HepG2 (cell line): ENCODE measurements around the gene SEC24D. TPM values are rescaled to one million over a fixed set of nuclear protein-coding genes. Genes with fewer than 3 reads are reported as not detected.

ENCODE experiments used
- ATAC-seq: fragments of 200-7000 bp; cut with Tn5 transposase; 3 replicates; pipeline ENCODE4 v1.9.1; 2020; ENCODE audit warnings: mild to moderate bottlenecking, moderate library complexity
- BruUV-seq: library from RNA; stranded (reverse); fragments of 400-500 nt; replicated peaks from 2 replicates; lab custom pipeline; 2021; lab: Mats Ljungman, UMichigan
- CTCF ChIA-PET: fragments of 300-600 bp; formaldehyde crosslinking; extraction: SDS; loops from one replicate; lab custom pipeline; 2021; ENCODE audit warnings: low total read pairs, inconsistent platforms, low intra/inter-chr PET ratio; lab: Yijun Ruan, JAX
- POLR2A ChIA-PET: fragments of 350-600 bp; sonication (Branson Sonifier 250); formaldehyde crosslinking; loops from one replicate; lab custom pipeline; 2020; ENCODE audit warnings: antibody characterized with exemption, inconsistent platforms; lab: Yijun Ruan, JAX
- DNase-seq: peaks from one replicate; pipeline ENCODE4 v3.0.0-alpha.2; 2015; ENCODE audit warnings: low spot score
- FAIRE-seq: peaks from 3 replicates; lab custom pipeline; 2011; peaks lifted over from hg19 to GRCh38; lab: Jason Lieb, UNC
- H2AFZ ChIP-seq: one replicate; pipeline ENCODE4 v1.6.1; 2011; ENCODE audit warnings: low read length, inconsistent platforms
- H3K27ac ChIP-seq: fragments of 300-600 bp; 3 replicates; pipeline ENCODE4 v1.8.0; 2011; ENCODE audit warnings: mixed run types, mild to moderate bottlenecking, mixed read lengths, low read length, inconsistent platforms; ENCODE audit not compliant: insufficient read depth; ENCODE audit errors: extremely low read length
- H3K27me3 ChIP-seq, 2 experiments: fragments of 200-600 bp in 1 of 2; 2 replicates in 1 of 2; 3 replicates in 1 of 2; pipeline versions ENCODE4 v1.6.0 to v1.8.0; 2011; ENCODE audit warnings: low read length in 2 of 2, mild to moderate bottlenecking in 2 of 2, moderate library complexity in 2 of 2, inconsistent platforms in 1 of 2; ENCODE audit not compliant: insufficient read depth in 2 of 2, control insufficient read depth in 1 of 2
- H3K36me3 ChIP-seq, 2 experiments: fragments of 200-600 bp in 1 of 2; replicated peaks in 1 of 2; 2 replicates in 1 of 2; 3 replicates in 1 of 2; pipeline versions ENCODE4 v1.5.1 to v1.8.0; 2011; ENCODE audit warnings: low read length in 2 of 2, inconsistent platforms in 1 of 2; ENCODE audit not compliant: insufficient read depth in 2 of 2, control insufficient read depth in 1 of 2
- H3K4me1 ChIP-seq: 2 replicates; pipeline ENCODE4 v1.5.1; 2012; ENCODE audit warnings: low read length, inconsistent platforms; ENCODE audit not compliant: insufficient read depth
- H3K4me2 ChIP-seq: 2 replicates; pipeline ENCODE4 v1.6.0; 2011; ENCODE audit warnings: low read depth, low read length, inconsistent platforms
- H3K4me3 ChIP-seq, 3 experiments: fragments of 200-600 bp in 1 of 3; sonication (generic), shearing (Covaris generic) in 1 of 3; replicated peaks in 1 of 3; 2 replicates each; pipeline ENCODE4 v1.5.1; 2011 to 2016; ENCODE audit warnings: low read length in 3 of 3, inconsistent platforms in 2 of 3, low read depth in 2 of 3, mild to moderate bottlenecking in 2 of 3, control low read depth in 1 of 3, mixed read lengths in 1 of 3; ENCODE audit not compliant: insufficient read depth in 1 of 3
- H3K79me2 ChIP-seq: one replicate; pipeline ENCODE4 v1.6.1; 2011; ENCODE audit warnings: low read length, inconsistent platforms; ENCODE audit not compliant: insufficient read depth
- H3K9ac ChIP-seq: 2 replicates; pipeline ENCODE4 v1.6.0; 2011; ENCODE audit warnings: mild to moderate bottlenecking, low read depth, low read length, inconsistent platforms; ENCODE audit not compliant: insufficient read depth
- H3K9me3 ChIP-seq: 2 replicates; pipeline ENCODE4 v1.5.1; 2012; ENCODE audit warnings: mild to moderate bottlenecking, low read length
- H4K20me1 ChIP-seq: 2 replicates; pipeline ENCODE4 v1.6.0; 2011; ENCODE audit warnings: inconsistent platforms, mild to moderate bottlenecking, low read length, moderate library complexity; ENCODE audit not compliant: insufficient read depth
- BRCA1 ChIP-seq: sonication (generic); formaldehyde crosslinking; IDR thresholded peaks from 2 replicates; pipeline ENCODE4 v1.4.0; 2020; ENCODE audit warnings: missing genetic modification reagents
- EEA1 ChIP-seq: sonication (generic); formaldehyde crosslinking; IDR thresholded peaks from 2 replicates; pipeline ENCODE4 v1.5.1; 2020; ENCODE audit warnings: mild to moderate bottlenecking, missing genetic modification reagents, borderline replicate concordance
- FIP1L1 ChIP-seq: fragments of 200-400 bp; formaldehyde crosslinking; IDR thresholded peaks from 2 replicates; pipeline ENCODE4 v1.6.1; 2018; ENCODE audit warnings: low read depth, mild to moderate bottlenecking, low read length, moderate library complexity, borderline replicate concordance; ENCODE audit not compliant: insufficient read depth
- GFI1 ChIP-seq: sonication (generic); formaldehyde crosslinking; IDR thresholded peaks from 2 replicates; pipeline ENCODE4 v1.5.0; 2020; ENCODE audit warnings: missing genetic modification reagents, mild to moderate bottlenecking, borderline replicate concordance
- MTF2 ChIP-seq: sonication (generic); formaldehyde crosslinking; IDR thresholded peaks from 2 replicates; pipeline ENCODE4 v1.5.0; 2020; ENCODE audit warnings: missing genetic modification reagents, borderline replicate concordance
- NBN ChIP-seq: fragments of 450-650 bp; conservative IDR thresholded peaks from 2 replicates; pipeline ENCODE4 v1.6.1; 2017
- PRMT3 ChIP-seq: sonication (generic); formaldehyde crosslinking; IDR thresholded peaks from 2 replicates; pipeline ENCODE4 v1.8.1; 2022; ENCODE audit warnings: low read depth, mild to moderate bottlenecking, moderate library complexity, missing genetic modification reagents, borderline replicate concordance
- SAFB2 ChIP-seq: sonication (generic); formaldehyde crosslinking; IDR thresholded peaks from 2 replicates; pipeline ENCODE4 v1.5.1; 2020; ENCODE audit warnings: missing genetic modification reagents, low read depth, mild to moderate bottlenecking, borderline replicate concordance
- SSRP1 ChIP-seq: IDR thresholded peaks from 2 replicates; pipeline ENCODE4 v1.6.1; 2016; ENCODE audit warnings: control low read depth
- TBL1XR1 ChIP-seq: fragments of 150-350 bp; IDR thresholded peaks from 2 replicates; pipeline ENCODE4 v1.6.1; 2014; ENCODE audit warnings: borderline replicate concordance, low read length; ENCODE audit not compliant: partially characterized antibody
- ZKSCAN5 ChIP-seq: sonication (generic); formaldehyde crosslinking; IDR thresholded peaks from 2 replicates; pipeline ENCODE4 v1.5.1; 2020; ENCODE audit warnings: mild to moderate bottlenecking, missing genetic modification reagents
- ZMAT3 ChIP-seq: sonication (generic); formaldehyde crosslinking; conservative IDR thresholded peaks from 2 replicates; pipeline ENCODE4 v1.7.0; 2021; ENCODE audit warnings: missing genetic modification reagents
- ZNF256 ChIP-seq: sonication (generic); formaldehyde crosslinking; conservative IDR thresholded peaks from 2 replicates; pipeline ENCODE4 v1.4.0; 2020; ENCODE audit warnings: missing genetic modification reagents
- ZNF354B ChIP-seq: sonication (generic); formaldehyde crosslinking; IDR thresholded peaks from 2 replicates; pipeline ENCODE4 v1.8.0; 2022; ENCODE audit warnings: mild to moderate bottlenecking, missing genetic modification reagents
- WGBS: methylation state at CpG from one replicate; pipeline ENCODE4 v1.1.6; 2017; ENCODE audit warnings: low lambda C conversion rate; 5-methylcytosine and 5-hydroxymethylcytosine counted together
- in situ Hi-C: cut with HindIII; loops from 2 replicates; pipeline ENCODE4 v1.10.0; 2017; ENCODE audit warnings: low pct_unique_long_range_greater_than_20kb; ENCODE audit not compliant: extremely low pct_ligation_motif_present
- intact Hi-C: fragments of 100-400 bp; cut with micrococcal nuclease; formaldehyde crosslinking; loops from one replicate; pipeline ENCODE4 v1.10.0; 2022; ENCODE audit not compliant: unreplicated experiment
- polyA plus RNA-seq, 8 experiments: library from polyadenylated mRNA; depleted of rRNA in 3 of 8; stranded (reverse) in 7 of 8; unstranded in 1 of 8; fragments of >200 nt; fragmentation: Illumina TruSeq in 4 of 8; extraction: Trizol in 4 of 8; gene quantifications; 2 replicates each; pipeline versions ENCODE4 v1.2.1 to v1.2.3, GENCODE V29; 2011 to 2016; ENCODE audit warnings: low read depth in 4 of 8, missing spikeins in 1 of 8, mixed read lengths in 1 of 8; ENCODE audit not compliant: insufficient read depth in 1 of 8
- total RNA-seq, 5 experiments: library from RNA; depleted of rRNA; stranded (reverse); fragments of >200 nt; fragmentation: Illumina TruSeq; extraction: Trizol; gene quantifications; 2 replicates each; pipeline ENCODE4 v1.2.3, GENCODE V29; 2016; ENCODE audit warnings: low read depth in 1 of 5
- TF ChIP-seq, protein P1 (sequence below): sonication (generic); formaldehyde crosslinking; conservative IDR thresholded peaks from 2 replicates; pipeline ENCODE4 v1.4.0; 2020; ENCODE audit warnings: missing genetic modification reagents
- TF ChIP-seq, protein P2 (sequence below): sonication (generic); formaldehyde crosslinking; IDR thresholded peaks from 2 replicates; pipeline ENCODE4 v1.5.0; 2020; ENCODE audit warnings: mild to moderate bottlenecking, missing genetic modification reagents
- TF ChIP-seq, protein P3 (sequence below): sonication (generic); formaldehyde crosslinking; IDR thresholded peaks from 2 replicates; pipeline ENCODE4 v1.9.0; 2021; ENCODE audit warnings: missing genetic modification reagents, borderline replicate concordance

Gene SEC24D
- total and polyA plus RNA-seq, 2 of the 13 experiments (the other 11 are each of a cell fraction or from before 2014, with no cell fraction given): 30.0 to 51.1 TPM

DNA sequence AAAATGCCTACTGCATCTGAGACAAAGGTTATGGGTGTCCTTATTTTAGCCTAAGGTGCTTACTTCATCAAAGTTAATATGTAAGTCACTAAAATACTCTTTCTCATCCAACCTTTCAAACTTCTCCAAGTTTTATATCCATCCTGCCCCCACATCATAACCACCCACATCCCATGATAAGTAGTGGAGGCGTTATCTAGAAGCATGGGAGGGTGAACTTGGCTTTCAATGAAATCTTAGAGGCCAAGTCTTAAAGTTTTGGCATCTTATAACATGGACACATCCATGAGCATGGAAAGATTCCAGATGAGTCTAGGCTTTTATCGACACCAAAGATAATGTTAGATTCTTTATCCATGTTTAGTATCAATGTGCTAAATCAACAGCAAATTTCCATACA, 22.9 kb upstream of the SEC24D start:
- no peak overlapping the region for H2AFZ ChIP-seq
- TF ChIP-seq EEA1 (CRISPR knock-in tag): no peak
- TF ChIP-seq, protein P1, sequence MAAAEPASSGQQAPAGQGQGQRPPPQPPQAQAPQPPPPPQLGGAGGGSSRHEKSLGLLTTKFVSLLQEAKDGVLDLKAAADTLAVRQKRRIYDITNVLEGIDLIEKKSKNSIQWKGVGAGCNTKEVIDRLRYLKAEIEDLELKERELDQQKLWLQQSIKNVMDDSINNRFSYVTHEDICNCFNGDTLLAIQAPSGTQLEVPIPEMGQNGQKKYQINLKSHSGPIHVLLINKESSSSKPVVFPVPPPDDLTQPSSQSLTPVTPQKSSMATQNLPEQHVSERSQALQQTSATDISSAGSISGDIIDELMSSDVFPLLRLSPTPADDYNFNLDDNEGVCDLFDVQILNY (CRISPR knock-in tag): no peak
- no peak for TF ChIP-seq MTF2
- TF ChIP-seq, protein P2, sequence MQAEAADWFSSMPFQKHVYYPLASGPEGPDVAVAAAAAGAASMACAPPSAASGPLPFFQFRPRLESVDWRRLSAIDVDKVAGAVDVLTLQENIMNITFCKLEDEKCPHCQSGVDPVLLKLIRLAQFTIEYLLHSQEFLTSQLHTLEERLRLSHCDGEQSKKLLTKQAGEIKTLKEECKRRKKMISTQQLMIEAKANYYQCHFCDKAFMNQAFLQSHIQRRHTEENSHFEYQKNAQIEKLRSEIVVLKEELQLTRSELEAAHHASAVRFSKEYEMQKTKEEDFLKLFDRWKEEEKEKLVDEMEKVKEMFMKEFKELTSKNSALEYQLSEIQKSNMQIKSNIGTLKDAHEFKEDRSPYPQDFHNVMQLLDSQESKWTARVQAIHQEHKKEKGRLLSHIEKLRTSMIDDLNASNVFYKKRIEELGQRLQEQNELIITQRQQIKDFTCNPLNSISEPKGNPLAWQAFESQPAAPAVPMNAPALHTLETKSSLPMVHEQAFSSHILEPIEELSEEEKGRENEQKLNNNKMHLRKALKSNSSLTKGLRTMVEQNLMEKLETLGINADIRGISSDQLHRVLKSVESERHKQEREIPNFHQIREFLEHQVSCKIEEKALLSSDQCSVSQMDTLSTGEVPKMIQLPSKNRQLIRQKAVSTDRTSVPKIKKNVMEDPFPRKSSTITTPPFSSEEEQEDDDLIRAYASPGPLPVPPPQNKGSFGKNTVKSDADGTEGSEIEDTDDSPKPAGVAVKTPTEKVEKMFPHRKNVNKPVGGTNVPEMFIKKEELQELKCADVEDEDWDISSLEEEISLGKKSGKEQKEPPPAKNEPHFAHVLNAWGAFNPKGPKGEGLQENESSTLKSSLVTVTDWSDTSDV: no peak
- TF ChIP-seq ZNF256 (CRISPR knock-in tag): no peak
- TF ChIP-seq BRCA1 (CRISPR knock-in tag): no peak
- TF ChIP-seq ZMAT3 (CRISPR knock-in tag): no peak
- TF ChIP-seq GFI1: no peak
- no peak for TF ChIP-seq PRMT3 (CRISPR knock-in tag)
- TF ChIP-seq NBN: no peak
- no peak for TF ChIP-seq SSRP1 (CRISPR knock-in tag)
- TF ChIP-seq ZKSCAN5 (CRISPR knock-in tag): no peak
- TF ChIP-seq FIP1L1: no peak
- TF ChIP-seq SAFB2 (CRISPR knock-in tag): no peak
- TF ChIP-seq TBL1XR1: no peak
- TF ChIP-seq, protein P3, sequence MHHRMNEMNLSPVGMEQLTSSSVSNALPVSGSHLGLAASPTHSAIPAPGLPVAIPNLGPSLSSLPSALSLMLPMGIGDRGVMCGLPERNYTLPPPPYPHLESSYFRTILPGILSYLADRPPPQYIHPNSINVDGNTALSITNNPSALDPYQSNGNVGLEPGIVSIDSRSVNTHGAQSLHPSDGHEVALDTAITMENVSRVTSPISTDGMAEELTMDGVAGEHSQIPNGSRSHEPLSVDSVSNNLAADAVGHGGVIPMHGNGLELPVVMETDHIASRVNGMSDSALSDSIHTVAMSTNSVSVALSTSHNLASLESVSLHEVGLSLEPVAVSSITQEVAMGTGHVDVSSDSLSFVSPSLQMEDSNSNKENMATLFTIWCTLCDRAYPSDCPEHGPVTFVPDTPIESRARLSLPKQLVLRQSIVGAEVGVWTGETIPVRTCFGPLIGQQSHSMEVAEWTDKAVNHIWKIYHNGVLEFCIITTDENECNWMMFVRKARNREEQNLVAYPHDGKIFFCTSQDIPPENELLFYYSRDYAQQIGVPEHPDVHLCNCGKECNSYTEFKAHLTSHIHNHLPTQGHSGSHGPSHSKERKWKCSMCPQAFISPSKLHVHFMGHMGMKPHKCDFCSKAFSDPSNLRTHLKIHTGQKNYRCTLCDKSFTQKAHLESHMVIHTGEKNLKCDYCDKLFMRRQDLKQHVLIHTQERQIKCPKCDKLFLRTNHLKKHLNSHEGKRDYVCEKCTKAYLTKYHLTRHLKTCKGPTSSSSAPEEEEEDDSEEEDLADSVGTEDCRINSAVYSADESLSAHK (CRISPR knock-in tag): no peak
- TF ChIP-seq ZNF354B: no peak
- no peak overlapping the region for H3K4me3 ChIP-seq
- no peak overlapping the region for H3K4me2 ChIP-seq
- H4K20me1 ChIP-seq: no peaks in the 10 kb centered on the region
- H3K79me2 ChIP-seq: no peaks in the 10 kb centered on the region
- CTCF ChIA-PET: no interaction called here
- no peak for ATAC-seq
- intact Hi-C loops (no loop called here), in situ Hi-C loops (no loop called here)
- BruUV-seq: no TSS peak
- DNase-seq: no peak
- H3K27ac ChIP-seq: no peak overlapping the region
- H3K4me1 ChIP-seq: no peaks in the 10 kb centered on the region
- WGBS: 85% methylated on average over 2 of the region's 2 CpGs
- H3K27me3 ChIP-seq: no peaks in the 10 kb centered on the region
- POLR2A ChIA-PET: no interaction called here
- no peak for FAIRE-seq
- H3K9ac ChIP-seq: no peak overlapping the region
- no peaks in the 10 kb centered on the region for H3K36me3 ChIP-seq
- no peaks in the 10 kb centered on the region for H3K9me3 ChIP-seq
